Gastroesophageal sphincter (tissue), 4 donors: ENCODE data around the gene RHD. TPM values are rescaled to one million over a fixed set of nuclear protein-coding genes. Genes with fewer than 3 reads are reported as not detected.
"Not testable (repeated sequence)": the region's sequence is repeated elsewhere in the genome, so short reads cannot be mapped to it uniquely, and the experiment has no call there.

ENCODE experiments used
- ATAC-seq: fragments of 150-250 bp; one replicate; pipeline ENCODE4 v1.9.1; 2016; ENCODE audit warnings: mild to moderate bottlenecking, moderate library complexity
- H3K27ac ChIP-seq, 4 donors: fragments of 200-600 bp; sonication (generic) in 3 of 4; 1 replicate in 3 of 4; 2 replicates in 1 of 4; pipeline ENCODE4 v1.5.1; 2016 to 2019
- H3K27me3 ChIP-seq: fragments of 200-600 bp; sonication (generic); one replicate; pipeline ENCODE4 v1.5.1; 2019
- H3K36me3 ChIP-seq, 2 donors: fragments of 200-600 bp; sonication (generic); one replicate each; pipeline ENCODE4 v1.5.1; 2019; ENCODE audit warnings: control low read depth in 1 of 2
- H3K4me1 ChIP-seq, 3 donors: fragments of 200-600 bp; sonication (generic); 1 replicate in 2 of 3; 2 replicates in 1 of 3; pipeline ENCODE4 v1.5.1; 2016 to 2019; ENCODE audit warnings: control low read depth in 2 of 3
- H3K4me3 ChIP-seq, 2 donors: fragments of 200-600 bp; sonication (generic); one replicate each; pipeline ENCODE4 v1.5.1; 2019; ENCODE audit warnings: mild to moderate bottlenecking in 1 of 2, moderate library complexity in 1 of 2
- H3K9me3 ChIP-seq, 3 donors: fragments of 200-600 bp; sonication (generic); one replicate each; pipeline ENCODE4 v1.5.1; 2017 to 2019; ENCODE audit warnings: control low read depth in 2 of 3
- WGBS, 2 donors: methylation state at CpG; one replicate each; pipeline ENCODE4 v1.1.5; 2018; ENCODE audit warnings: low coverage in 1 of 2; 5-methylcytosine and 5-hydroxymethylcytosine counted together
- total RNA-seq, 4 donors: library from RNA; depleted of rRNA; stranded (reverse); fragments of >200 nt; gene quantifications; one replicate each; pipeline ENCODE4 v1.1.0, GENCODE V29; 2016

Gene RHD
- total RNA-seq, 4 donors from 2014 or later = not detected

DNA sequence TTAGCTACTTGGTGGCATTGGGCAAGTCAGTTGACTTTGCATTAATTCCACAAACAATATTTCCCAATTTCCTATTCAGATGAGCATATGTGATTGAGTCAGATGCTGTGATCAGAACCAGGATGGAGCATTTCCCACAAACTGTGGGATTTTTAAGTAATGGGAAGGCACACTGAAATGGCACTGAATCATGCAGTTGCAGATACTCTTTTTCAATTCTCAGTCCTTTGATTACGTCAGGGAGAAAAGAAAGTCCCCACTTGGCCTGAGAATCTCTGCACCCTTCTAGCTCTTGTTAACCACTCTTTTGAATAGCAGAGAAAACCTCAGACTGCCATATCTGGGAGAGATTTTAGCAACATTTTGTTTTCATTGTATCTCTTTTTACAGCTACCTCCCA lies 36.8 kb downstream of the RHD start:
- H3K9me3 ChIP-seq, ATAC-seq, H3K4me3 ChIP-seq, H3K27ac ChIP-seq, H3K4me1 ChIP-seq, H3K27me3 ChIP-seq: not testable (repeated sequence)
- 78% methylated on average over 1 of the region's 1 CpG; no CpG with 5 or more reads in 1 of the 2 donors for WGBS, 2 donors
- peaks cover 0 to 21% of the 10 kb centered on the region in 2 donors for H3K36me3 ChIP-seq

DNA sequence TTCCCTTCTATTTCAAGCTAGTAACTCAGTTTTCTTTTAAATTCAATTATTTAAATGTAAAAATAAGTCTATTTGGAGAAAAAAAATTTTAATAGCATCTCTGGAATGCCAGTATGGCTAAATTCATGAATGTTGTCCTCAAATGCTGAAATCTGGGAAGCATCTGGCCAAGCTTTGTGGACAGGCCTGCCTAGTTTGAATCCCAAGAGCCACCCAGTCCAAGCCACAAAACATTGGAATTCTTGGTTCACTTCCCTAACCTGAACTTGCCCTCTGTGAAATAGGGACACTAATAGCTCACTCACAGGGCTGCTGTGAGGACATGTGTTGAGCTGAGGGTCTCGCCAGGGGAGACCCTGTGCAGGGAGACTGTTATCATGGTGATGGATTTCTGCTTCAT lies 37.2 kb downstream of the RHD start:
- H3K36me3 ChIP-seq = peaks cover 0 to 21% of the 10 kb centered on the region in 2 donors
- H3K4me3 ChIP-seq, H3K9me3 ChIP-seq, H3K4me1 ChIP-seq, H3K27me3 ChIP-seq, H3K27ac ChIP-seq, ATAC-seq: not testable (repeated sequence)
- WGBS, 2 donors = no CpG with 5 or more reads among the region's 1 CpG

DNA sequence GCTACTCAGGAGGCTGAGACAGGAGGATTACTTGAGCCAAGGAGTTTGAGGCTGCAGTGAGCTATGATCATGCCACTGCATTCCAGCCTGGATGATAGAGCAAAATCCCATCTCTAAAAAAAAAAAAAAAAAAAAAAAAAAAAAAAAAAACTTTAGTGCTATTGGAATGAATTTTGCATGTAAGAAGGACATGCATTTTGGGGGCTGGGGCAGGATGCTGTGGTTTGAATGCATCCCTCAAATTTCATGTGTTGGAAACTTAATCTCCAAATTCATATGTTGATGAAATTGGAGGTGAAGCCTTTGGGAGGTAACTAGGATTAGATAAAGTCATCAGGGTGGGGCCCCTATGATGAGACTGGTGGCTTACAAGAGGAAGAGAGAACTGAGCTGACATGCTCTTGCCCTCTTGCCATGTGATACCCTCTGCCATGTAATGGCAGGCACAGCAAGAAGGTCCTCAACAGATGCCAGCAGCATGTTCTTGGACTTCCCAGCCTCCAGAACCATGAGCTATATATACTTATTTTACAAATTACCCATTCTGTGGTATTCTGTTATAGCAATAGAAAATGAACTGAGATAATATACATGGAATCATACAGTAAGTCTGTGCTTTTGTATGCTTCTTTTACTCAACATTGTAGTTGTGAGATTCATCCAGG lies 40.6 kb downstream of the RHD start:
- not testable (repeated sequence) for H3K4me3 ChIP-seq, H3K36me3 ChIP-seq, H3K9me3 ChIP-seq, H3K27me3 ChIP-seq, ATAC-seq, H3K27ac ChIP-seq, H3K4me1 ChIP-seq

DNA sequence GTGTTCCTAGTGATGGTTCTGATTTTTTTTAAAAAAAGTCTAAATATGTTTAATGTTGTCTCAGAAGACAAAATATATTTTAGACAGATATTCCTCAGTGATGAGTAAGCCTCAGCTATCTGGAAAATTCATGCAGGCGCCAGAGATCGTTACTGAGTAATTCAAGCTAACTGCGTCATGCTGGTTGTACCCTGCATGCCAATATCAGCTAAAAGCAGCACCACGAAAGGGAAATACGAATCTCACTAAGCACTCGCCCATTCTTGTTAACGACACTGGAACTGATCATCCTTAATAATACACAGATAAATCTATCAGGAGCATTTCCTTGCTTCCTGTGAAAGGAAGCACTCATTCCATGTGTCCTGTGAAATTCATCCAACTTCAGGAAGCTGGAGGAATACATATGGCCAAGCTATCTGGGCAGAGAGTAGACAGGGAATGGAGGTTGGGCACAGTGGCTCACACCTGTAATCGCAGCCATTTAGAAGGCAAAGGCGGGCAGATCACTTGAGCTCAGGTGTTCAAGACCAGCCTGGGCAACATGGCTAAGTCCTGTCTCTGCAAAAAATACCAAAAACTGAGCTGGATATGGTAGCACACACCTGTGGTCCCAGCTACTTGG lies 48.1 kb downstream of the RHD start:
- WGBS, 2 donors = 72% methylated on average over 9 of the region's 9 CpGs; no CpG with 5 or more reads in 1 of the 2 donors
- not testable (repeated sequence) for H3K4me3 ChIP-seq, ATAC-seq, H3K9me3 ChIP-seq, H3K4me1 ChIP-seq, H3K27ac ChIP-seq, H3K27me3 ChIP-seq
- peaks cover 0 to 13% of the 10 kb centered on the region in 2 donors for H3K36me3 ChIP-seq

DNA sequence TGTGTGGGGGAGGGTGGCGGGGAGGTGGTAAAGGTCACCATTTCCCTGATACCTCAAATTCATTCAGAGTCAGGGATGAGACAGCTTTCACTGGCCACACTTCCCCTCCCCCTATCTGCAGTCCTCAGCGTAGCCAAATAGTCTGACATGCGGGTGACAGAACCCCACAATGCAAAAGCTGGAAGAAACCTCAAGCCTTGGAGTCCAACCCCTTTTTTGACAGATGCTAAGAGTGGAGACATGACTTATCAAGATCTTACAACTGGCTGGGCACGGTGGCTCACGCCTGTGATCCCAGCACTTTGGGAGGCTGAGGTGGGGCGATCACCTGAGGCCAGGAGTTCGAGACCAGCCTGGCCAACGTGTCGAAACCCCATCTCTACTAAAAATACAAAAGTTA lies 49.8 kb downstream of the RHD start:
- peaks cover 0 to 13% of the 10 kb centered on the region in 2 donors for H3K36me3 ChIP-seq
- not testable (repeated sequence) for H3K4me3 ChIP-seq, H3K27me3 ChIP-seq, H3K9me3 ChIP-seq, ATAC-seq, H3K4me1 ChIP-seq, H3K27ac ChIP-seq
- WGBS, 2 donors = 87% methylated on average over 6 of the region's 9 CpGs; no CpG with 5 or more reads in 1 of the 2 donors

DNA sequence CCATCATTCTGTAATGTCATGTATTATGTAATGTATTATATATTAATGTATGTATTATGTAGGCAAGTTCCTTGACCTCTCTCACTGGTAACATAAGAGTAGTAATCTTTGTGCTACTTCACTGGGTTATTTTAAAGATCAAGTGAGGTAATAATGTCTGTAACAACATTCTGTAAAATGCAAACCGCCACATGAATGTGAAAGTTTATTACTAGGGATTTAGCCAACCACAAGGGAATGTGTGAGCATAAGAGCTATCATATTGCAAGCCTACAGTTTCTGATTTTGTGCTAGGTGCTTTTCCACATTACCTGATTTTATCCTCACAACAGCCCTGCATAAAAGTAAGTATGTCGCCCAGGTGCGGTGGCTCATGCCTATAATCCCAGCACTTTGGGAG lies 52.1 kb downstream of the RHD start:
- H3K4me3 ChIP-seq, ATAC-seq: not testable (repeated sequence)
- 100% methylated on average over 1 of the region's 3 CpGs; no CpG with 5 or more reads in 1 of the 2 donors for WGBS, 2 donors

DNA sequence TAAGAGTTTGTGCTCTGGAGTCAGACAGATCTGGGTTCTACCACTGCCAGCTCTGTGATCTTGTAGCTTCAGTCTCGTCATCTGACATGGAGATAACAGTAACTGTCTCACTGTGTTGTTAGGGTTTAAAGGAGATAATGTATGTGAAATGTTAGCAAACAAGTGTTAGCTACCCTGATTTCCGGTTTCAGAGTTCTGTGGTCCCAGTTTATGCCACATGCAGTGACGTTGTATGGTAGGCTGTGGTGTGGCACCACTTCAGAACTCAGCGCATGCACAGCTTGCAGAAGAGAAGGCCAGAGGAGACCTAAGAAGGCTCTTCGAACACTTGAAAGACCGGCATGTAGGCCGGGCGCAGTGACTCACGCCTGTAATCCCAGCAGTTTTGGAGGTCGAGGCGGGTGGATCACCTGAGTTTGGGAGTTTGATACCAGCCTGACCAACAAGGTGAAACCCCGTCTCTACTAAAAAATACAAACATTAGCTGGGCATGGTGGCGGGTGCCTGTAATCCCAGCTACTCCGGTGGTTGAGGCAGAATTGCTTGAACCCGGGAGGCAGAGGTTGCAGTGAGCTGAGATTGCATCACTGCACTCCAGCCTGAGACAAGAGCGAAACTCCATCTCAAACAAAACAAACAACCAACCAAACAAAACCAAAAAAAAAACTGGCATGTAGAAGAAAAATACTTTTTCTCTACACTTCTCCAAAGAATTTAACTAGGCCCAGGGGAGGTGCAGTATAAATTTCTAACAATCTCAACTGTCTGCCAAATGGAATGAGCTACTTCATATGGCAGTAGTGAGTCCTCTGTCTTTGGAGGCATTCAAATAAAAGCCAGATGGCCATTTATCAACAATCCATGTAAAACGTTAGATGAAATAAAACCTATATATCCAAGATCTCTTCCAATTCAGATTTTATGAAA lies 55.8 kb downstream of the RHD start:
- H3K4me1 ChIP-seq, H3K9me3 ChIP-seq, ATAC-seq, H3K27ac ChIP-seq, H3K36me3 ChIP-seq, H3K4me3 ChIP-seq, H3K27me3 ChIP-seq: not testable (repeated sequence)
- no CpG with 5 or more reads among the region's 17 CpGs for WGBS, 2 donors

More for the DNA sequence above, 52.1 kb downstream of the RHD start:
- H3K9me3 ChIP-seq, H3K36me3 ChIP-seq, H3K4me1 ChIP-seq, H3K27me3 ChIP-seq, H3K27ac ChIP-seq: not testable (repeated sequence)

DNA sequence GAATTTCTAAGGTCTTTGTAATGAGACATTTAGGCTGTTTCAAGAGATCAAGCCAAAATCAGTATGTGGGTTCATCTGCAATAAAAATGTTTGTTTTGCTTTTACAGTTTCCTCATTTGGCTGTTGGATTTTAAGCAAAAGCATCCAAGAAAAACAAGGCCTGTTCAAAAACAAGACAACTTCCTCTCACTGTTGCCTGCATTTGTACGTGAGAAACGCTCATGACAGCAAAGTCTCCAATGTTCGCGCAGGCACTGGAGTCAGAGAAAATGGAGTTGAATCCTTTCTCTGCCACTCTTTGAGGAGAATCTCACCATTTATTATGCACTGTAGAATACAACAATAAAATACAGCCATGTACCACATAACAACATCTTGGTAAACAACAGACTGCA lies 56.5 kb downstream of the RHD start:
- WGBS, 2 donors = 57% methylated on average over 4 of the region's 4 CpGs; no CpG with 5 or more reads in 1 of the 2 donors
- not testable (repeated sequence) for H3K27me3 ChIP-seq, H3K4me3 ChIP-seq, H3K9me3 ChIP-seq, ATAC-seq, H3K36me3 ChIP-seq, H3K4me1 ChIP-seq, H3K27ac ChIP-seq

DNA sequence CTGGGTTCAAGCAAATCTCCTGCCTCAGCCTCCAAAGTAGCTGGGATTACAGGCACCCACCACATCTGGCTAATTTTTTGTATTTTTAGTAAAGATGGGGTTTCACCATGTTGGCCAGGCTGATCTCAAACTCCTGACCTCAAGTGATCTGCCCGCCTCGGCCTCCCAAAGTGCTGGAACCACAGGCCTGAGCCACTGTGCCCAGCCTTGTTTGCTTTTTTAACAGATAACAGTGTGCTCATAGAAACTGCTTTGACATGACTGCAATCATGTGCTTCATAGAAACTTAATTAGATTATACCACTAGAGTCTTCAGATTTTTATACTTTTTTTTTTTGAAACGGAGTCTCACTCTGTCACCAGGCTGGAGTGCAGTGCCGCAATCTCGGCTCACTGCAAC lies 57.0 kb downstream of the RHD start:
- not testable (repeated sequence) for H3K27me3 ChIP-seq, H3K36me3 ChIP-seq, H3K4me3 ChIP-seq, H3K4me1 ChIP-seq, H3K27ac ChIP-seq, H3K9me3 ChIP-seq, ATAC-seq
- WGBS, 2 donors = 84% methylated on average over 5 of the region's 5 CpGs; no CpG with 5 or more reads in 1 of the 2 donors

DNA sequence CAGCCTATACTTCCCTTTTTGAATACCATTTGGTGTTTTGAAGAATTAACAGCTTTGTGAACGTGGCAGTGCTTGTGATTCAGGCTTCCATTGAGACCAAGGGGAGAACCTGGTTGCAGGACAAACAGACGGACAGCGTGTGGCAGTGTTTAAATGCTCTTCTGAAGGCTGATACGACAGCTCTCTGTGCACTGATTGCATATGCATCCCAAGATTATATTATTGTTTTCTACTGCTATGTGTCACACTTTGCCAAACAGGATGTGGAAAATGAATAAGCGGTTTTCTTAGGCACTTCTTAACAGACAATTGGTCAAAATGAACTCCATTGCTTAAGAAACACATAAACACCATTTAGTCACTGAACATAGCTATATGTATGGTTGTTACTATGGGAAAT lies 57.6 kb downstream of the RHD start:
- H3K4me3 ChIP-seq, H3K27ac ChIP-seq, H3K4me1 ChIP-seq, H3K27me3 ChIP-seq, H3K9me3 ChIP-seq, H3K36me3 ChIP-seq, ATAC-seq: not testable (repeated sequence)
- 0 to 44% methylated on average over 1 to 5 of the region's 5 CpGs for WGBS, 2 donors
